Neural progenitor cell (in vitro differentiated cells): ENCODE data around the gene UBE2O.

Source experiments
- CTCF ChIP-seq: fragments of 200-600 bp; sonication (generic); IDR thresholded peaks from 2 replicates; pipeline ENCODE4 v1.5.1; 2017; ENCODE audit warnings: antibody characterized with exemption, mild to moderate bottlenecking
- EZH2 ChIP-seq: fragments of 200-600 bp; sonication (generic); IDR thresholded peaks from 2 replicates; pipeline ENCODE4 v1.6.1; 2017; ENCODE audit warnings: antibody characterized with exemption, mild to moderate bottlenecking, moderate library complexity
- EZH2phosphoT487 ChIP-seq: fragments of 200-600 bp; sonication (generic); IDR thresholded peaks from 2 replicates; pipeline ENCODE4 v1.6.1; 2017; ENCODE audit warnings: antibody characterized with exemption

- no peak for TF ChIP-seq CTCF
- TF ChIP-seq EZH2: no peak
- no peak for TF ChIP-seq EZH2phosphoT487
Observed at GRCh38 chr17:76402711-76403110, 50.2 kb downstream of the UBE2O start.
